Suppressor macrophage treated with lipopolysaccharide for 1 hour (primary cell): Measurements from ENCODE around the gene FAM221A.
"Not testable (repeated sequence)": the region's sequence is repeated elsewhere in the genome, so short reads cannot be mapped to it uniquely, and the experiment has no call there.

Source experiments
- DNase-seq, 3 donors: peaks; one replicate each; pipeline ENCODE4 v3.0.0-alpha.2; 2020 to 2022

Gene FAM221A

GRCh38 chr7:23709081-23709750, 29.2 kb downstream of the FAM221A start:
- DNase-seq = no peak

- no peak for DNase-seq
These were observed 30.0 kb downstream of the FAM221A start, which contains the start of gene STK31 for GRCh38 chr7:23710000-23710399. STK31 (plus strand) TSS chr7:23710219; CDS start chr7:23710286, 67 bp downstream.

- peak; percentile 54 to 81 (median 72) for DNase-seq
These were observed 32.6 kb downstream of the FAM221A start for GRCh38 chr7:23712368-23713284.

GRCh38 chr7:23713285-23714149, 33.5 kb downstream of the FAM221A start:
- DNase-seq = no peak

DNA sequence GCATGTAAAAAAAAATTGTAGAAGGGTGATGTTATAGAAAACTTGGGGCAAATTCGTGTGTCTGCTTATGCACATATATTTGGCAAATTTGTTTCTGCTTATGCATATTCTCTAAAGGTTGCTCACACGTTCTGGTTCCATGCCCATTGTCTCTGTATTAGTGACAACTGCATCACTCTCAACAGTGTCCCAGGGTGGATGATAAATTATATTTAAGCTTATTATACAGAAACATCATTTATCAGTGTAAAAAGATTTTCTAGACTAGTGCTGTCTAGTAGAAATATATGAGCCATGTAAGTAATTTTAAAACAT, 34.1 kb downstream of the FAM221A start:
- DNase-seq = no peak

- no peak for DNase-seq
These were observed 34.6 kb downstream of the FAM221A start for GRCh38 chr7:23714579-23714978.

DNA sequence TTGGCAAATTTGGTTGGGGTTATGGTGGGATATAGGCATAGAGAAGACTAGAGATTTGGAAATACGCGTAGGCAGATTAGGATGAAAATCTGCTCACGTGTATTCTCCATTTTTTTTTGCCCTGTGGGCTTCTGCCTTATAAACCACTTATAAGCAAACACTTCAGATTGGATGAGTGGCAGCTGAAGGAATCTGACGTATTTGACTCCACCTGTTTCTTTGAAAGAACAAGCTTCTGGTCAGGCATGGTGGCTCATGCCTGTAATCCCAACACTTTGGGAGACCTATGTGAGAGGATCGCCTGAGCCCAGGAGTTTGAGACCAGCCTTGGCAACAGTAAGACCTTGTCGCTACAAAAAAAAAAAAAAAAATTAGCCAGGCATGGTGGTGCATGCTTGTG, 35.1 kb downstream of the FAM221A start:
- no peak for DNase-seq

DNA sequence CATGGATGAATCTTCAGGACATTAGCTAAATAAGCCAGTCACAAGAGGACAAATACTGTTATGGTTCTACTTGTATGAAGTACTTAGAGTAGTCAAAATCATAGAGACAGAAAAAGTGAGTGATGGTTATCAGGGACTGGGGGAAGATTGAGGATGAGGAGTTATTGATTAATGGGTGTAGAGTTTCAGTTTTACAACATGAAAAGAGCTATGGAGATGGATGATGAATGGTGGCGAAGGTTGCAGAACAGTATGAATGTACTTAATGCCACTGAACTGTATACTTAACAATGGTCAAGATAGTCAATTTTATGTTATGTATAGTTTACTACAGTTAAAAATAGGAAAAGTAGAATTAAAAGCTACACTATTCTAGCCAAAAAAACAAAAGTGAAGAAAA, 37.8 kb downstream of the FAM221A start:
- no peak for DNase-seq

DNA sequence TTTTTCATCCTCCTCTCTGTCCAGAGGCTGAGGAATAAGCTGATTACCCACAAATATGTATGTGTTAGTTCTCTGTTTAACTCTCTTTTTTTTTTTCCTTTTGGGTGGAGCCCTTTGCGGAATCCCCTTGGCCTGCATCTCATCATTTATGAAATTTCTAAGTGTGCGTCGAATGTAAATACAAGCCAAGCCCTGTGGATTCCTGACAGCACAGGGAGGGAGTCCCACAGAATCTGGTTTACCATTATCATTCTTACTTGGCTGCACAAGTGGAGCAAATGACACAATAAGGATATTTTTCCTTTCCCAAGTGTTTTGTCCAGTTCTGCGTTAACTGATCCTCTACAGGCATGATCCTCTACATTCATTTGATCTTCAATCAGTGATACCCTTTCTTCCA, 41.5 kb downstream of the FAM221A start:
- no peak for DNase-seq

DNA sequence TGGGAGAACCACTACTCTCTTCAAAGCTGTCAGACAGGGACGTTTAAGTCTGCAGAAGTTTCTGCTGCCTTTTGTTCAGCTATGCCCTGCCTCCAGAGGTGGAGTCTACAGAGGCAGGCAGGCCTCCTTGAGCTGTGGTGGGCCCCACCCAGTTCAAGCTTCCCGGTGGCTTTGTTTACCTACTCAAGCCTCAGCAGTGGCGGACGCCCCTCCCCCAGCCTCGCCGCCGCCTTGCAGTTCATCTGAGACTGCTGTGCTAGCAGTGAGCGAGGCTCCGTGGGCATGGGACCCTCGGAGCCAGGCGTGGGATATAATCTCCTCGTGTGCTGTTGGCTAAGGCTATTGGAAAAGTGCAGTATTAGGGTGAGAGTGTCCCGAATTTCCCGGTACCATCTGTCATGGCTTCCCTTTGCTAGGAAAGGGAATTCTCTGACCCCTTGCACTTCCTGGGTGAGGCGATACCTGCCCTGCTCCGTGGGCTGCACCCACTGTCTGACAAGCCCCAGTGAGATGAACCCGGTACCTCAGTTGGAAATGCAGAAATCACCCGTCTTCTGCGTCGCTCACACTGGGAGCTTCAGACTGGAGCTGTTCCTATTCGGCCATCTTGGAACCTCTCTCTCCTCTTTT, 42.7 kb downstream of the FAM221A start:
- not testable (repeated sequence) for DNase-seq

- DNase-seq = not testable (repeated sequence)
These were observed 44.1 kb downstream of the FAM221A start for GRCh38 chr7:23724113-23724512.

- DNase-seq = no peak
These were observed 62.1 kb downstream of the FAM221A start for GRCh38 chr7:23742051-23742450.

- DNase-seq = no peak
These were observed 63.2 kb downstream of the FAM221A start for GRCh38 chr7:23743226-23743625.

DNA sequence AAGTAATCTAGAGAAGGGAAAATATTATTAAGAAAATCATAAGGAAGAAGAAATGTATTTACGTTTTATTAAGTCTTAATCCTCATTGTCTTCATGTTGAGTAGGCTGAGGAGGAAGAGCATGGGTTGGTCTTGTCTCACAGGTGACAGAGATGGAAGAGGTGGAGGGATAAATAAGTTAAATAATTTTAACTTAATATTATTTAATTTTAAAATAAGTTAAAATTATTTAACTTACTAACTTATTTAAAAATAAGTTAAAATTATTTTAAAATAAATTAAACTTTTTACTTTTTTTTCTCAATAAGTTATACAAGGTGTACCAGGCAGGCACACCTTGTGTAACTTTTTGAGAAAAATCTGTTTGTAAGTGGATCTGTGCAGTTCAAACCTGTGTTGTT, 66.6 kb downstream of the FAM221A start:
- DNase-seq = no peak

GRCh38 chr7:23751852-23752251, 71.9 kb downstream of the FAM221A start:
- DNase-seq = no peak
